GM18508 (cell line): ENCODE results near the gene ROBO1.

Source experiments
- ATAC-seq: cut with Tn5 transposase; IDR thresholded peaks from one replicate; pipeline ENCODE4 v1.9.1; 2021; ENCODE audit warnings: moderate number of reproducible peaks; ENCODE audit not compliant: insufficient read depth, unreplicated experiment

The ROBO1 gene

GRCh38 chr3:79672731-79673130 lies 95.1 kb downstream of the ROBO1 start:
- no peak for ATAC-seq

DNA sequence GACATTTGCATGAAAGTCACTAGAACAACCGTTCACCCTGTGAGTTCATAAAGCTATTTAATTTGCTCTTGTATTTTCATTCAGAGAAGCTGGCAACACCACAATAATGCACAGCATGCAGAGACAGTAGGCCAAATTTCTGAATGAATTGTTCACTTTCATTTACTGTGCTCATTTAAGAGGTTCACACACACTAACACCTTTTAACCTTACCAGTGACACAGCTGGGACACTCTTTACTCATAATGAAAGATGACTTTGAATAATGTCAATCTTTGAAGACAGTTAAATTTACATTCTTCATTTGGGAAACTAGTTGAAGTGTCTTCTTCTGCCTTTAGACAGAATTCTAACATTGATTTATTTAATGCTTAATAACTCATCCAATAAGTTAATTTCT lies 95.7 kb downstream of the ROBO1 start:
- ATAC-seq = no peak

DNA sequence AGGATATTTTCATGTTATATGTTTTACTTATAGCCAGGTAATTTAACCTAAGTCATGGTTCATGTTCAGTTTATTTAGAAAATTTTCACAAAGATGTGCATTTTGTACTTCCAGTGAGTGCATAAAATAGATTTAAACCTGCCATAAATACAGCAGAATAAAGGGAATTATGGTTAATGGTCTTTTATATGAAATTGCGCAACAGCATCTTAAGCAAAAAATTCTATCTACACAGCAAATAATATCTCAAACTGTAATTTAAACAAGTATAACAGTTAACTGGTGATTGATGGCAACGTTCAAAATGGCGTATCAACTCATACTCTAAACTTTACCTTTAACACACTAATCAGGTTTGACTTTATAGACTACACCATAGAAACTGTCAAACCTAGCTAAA lies 97.6 kb downstream of the ROBO1 start:
- ATAC-seq = no peak

DNA sequence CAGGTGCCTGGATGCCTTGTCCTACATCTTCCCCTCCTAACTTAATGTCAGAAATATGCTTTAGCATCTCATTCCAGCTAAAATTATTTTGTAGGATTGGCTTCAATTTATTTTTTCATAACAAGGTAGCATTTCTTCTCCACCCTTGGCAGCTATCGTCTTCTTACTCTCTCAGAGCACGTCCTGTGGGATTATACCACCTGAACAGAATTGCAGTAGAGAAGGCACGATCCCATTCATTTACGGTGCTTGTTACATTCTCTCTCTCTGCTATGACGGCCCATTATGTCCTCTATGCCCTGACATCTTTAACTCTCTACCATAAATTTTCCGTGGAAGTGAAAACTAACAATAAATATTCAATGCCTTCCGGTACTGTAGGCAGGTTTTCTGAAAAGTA lies 103.3 kb downstream of the ROBO1 start:
- no peak for ATAC-seq

DNA sequence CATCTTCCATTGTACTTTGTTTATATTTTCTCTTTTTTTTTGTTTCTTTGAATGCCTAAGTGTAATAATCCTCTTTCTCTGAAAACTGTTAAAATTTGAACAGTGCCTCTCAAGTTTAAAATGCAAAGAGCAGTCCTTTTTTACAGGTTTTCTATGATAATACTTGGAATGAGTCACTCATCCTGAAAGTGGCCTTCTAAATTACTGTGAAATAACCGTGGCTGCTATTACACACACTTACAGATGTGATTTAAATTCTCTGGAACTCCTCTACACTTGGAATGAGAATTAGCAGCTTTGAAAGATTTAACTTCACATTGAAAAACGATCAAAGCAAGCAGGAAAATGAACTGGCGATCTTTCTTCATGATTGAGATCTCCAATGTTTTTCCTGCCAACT lies 105.9 kb downstream of the ROBO1 start:
- no peak for ATAC-seq

- ATAC-seq = no peak
Measured at GRCh38 chr3:79657076-79657475, 110.7 kb downstream of the ROBO1 start.

- no peak for ATAC-seq
Measured at GRCh38 chr3:79654019-79654418, 113.8 kb downstream of the ROBO1 start.

DNA sequence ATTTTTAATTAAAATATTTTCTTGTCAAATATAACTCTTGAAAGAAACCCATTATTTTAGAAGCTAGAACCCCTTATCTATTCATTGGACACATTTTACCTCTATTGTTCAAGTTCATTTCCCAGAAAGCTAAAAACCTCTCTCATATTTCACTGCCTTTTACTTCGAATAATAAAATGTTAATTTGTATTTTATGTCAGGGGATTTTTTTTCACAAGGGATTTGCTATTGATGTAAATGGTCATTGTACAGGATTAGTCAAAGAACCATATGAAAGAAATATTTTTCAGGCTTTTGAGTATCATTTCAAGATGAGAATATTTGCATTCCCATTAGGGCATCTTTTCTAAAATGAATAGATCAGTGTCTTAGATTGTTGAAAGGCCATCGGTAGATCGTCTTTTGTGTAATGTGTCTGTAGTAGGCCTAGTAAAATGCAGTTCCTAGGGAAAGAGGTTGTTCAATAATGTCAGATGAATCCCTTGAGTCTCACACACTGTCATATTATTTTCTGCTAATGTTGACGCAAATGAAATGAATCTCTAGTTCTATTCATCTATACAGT lies 114.5 kb downstream of the ROBO1 start:
- no peak for ATAC-seq

GRCh38 chr3:79651536-79652065 lies 116.2 kb downstream of the ROBO1 start:
- ATAC-seq = no peak

DNA sequence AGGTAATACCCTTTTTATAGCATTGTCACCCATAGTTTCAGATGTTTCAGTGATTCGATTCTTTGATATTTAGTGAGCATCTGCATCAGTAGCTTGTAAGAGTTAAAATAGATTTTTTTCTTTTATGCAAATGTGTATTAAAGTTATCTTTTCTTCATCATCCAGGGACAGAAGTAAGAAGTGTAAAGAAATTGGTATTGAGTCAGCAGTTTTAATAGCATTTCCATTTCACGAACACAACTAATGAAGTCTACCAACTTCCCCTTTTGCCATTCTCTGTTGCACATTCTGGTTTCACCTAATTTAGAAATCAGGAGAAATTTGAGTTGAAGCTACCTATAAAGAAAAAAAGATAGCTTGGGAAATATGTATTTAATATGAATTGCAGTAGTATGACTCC lies 127.9 kb downstream of the ROBO1 start:
- ATAC-seq = no peak

DNA sequence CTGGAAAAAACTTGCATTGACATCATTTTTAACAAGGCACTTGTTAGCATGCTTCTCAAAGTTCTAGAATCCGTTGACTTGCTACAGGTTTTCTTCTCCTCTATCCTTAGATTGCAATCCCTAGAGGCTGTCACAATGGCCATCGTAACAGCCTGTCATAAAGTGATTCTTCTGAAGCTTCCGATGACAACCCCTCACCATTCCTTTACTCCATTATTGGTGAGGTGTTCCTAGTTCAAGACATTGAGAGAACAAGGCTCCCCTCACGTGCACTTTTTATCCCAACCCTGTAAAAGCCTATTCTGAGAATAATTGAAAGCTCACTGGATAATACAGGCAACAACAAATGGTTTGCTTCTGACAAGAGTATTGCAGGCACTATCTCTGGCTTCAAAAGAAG lies 131.4 kb downstream of the ROBO1 start:
- no peak for ATAC-seq

DNA sequence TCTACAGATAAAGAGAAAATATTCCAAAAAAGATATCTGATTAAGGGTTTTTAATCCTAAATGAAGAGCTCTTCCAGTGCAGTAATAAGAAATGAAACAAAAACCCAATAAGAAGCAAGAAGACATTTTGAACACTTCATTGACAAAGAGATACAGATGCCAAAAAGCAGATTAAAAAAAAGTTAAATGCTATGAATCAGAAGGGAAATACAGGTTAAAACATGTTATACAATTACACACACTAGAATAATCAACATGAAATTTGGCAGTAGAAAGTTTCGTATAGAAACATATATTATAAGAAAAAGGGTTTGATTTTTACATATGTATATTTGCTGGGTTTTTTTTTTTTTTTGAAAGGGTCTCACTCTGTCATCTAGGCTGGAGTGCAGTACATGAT lies 135.0 kb downstream of the ROBO1 start:
- ATAC-seq = no peak

GRCh38 chr3:79618883-79619282 lies 148.9 kb downstream of the ROBO1 start:
- ATAC-seq = no peak

DNA sequence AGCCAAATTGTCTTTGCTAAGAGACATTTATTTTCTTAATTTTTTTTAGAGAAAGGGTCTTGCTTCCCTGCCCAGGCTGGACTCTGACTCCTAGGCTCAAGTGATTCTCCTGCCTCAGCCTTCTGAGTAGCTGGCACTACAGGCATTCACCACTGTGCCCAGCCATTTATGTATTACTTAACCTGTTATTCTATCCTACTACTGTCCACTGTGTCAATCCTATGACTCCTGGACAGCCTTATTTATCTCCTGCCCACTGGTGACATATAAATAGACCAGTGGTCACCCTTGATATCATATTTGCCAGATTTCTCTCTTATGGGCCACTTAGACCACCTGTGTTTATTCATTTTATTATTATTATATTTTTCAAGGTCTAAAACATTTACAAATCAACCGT lies 161.4 kb downstream of the ROBO1 start:
- ATAC-seq = no peak

DNA sequence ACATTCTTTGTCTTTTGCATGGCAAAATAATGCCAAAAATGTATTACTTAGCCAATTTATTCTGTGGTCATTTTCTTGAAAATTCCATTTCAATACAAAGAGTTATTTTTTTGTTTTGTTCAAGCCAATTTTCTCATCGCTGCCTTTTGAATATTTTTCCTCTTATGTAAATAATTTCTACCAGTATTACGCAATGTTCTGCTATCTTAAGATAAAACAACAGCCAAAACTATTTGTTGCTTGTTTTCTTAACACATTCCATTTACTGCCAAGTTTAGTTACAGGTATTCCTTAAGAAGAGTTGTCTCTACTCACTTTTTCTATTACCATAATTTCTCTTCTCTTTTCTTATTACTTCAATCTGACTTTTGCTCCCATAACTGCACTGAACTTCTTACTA lies 163.1 kb downstream of the ROBO1 start:
- no peak for ATAC-seq

DNA sequence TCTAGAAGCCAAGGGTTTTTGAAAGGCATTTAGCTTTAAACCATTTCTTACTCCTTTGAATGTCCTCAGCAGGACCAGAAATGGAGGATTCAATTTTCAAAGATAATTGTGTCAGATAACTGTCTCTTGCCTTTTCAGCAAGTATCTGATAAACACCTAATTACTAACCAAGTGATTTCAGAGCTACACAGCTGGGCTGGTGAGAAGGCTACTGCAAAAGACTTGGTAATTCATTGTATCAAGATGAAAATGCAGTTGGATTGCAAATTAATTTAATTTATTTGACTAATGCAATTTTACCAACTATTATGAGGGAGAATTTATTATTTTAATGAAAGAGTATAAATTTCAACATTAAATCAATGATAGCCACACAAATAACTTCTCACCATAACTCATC lies 165.4 kb downstream of the ROBO1 start:
- ATAC-seq = no peak

DNA sequence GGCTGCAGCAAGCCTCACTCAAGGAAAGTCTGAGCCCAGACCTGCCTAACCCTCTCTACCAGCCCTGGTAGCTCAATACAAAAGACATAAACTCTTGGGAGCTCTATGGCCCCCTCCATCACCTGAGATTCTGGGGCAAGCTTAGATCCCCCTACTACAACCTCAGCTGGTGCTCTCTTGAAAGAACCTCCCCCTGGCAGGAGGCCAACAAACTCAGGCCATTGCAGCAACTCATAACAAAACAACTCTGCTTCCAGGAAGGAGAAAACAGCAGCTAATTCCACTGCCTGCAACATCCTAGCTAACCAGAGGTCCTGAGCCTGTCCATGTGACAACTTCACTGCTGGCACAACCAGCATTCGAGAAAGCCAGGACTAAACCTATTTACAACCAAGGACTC lies 169.2 kb downstream of the ROBO1 start:
- no peak for ATAC-seq

GRCh38 chr3:79597709-79598108 lies 170.1 kb downstream of the ROBO1 start:
- ATAC-seq = no peak

DNA sequence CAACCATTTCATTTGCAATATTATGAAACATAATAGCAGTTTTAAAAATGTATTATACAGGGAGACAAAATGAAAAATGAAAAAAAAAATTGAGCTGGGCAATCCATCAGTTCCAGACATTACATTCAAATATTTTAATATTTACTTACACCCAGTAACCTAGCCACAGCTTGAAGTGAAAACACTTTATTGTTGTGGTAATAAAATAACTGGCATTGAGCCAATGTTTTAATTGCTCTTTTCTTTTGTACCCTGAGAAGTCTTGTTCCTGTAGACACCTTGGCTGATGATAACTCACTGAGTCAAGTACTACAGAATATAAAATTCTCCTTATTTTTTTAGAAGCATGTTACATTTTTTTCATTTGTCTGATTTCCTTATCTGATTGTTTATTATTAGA lies 180.6 kb downstream of the ROBO1 start:
- no peak for ATAC-seq

DNA sequence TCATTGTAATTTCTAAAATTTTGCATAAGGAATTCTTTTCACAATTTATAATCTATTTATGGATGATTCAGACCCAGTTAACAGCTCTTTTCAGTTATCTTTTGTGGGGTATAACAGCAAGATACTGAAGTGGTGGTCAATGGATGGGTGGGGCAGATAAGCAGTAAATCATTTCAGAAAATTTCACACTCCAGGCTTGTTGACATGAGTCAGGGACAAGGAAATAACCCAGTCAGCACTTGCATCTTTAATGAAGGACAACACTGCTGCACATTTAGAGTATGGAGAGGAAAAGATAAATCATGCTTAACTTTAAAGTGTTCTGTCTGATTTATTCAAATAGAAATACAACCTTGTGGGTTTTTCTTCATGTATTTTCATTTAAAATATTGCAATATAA lies 181.6 kb downstream of the ROBO1 start:
- no peak for ATAC-seq

DNA sequence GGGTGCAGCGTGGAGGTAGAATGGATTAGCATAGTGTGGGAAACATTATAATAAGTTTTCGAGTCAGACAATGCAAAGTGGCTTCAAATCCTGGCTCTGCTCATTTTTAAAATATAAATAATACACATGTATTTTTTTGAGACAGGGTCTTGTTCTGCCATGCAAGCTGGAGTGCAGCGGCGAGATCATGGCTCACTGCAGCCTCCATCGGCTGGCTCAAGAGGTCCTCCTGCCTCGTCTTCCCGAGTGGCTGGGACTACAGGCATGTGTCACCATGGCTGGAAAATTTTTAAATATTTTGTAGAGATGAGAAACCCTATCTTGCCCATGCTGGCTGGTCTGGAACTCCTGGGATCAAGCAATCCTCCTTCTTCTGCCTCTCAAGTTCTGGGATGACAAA lies 194.9 kb downstream of the ROBO1 start:
- ATAC-seq = no peak

DNA sequence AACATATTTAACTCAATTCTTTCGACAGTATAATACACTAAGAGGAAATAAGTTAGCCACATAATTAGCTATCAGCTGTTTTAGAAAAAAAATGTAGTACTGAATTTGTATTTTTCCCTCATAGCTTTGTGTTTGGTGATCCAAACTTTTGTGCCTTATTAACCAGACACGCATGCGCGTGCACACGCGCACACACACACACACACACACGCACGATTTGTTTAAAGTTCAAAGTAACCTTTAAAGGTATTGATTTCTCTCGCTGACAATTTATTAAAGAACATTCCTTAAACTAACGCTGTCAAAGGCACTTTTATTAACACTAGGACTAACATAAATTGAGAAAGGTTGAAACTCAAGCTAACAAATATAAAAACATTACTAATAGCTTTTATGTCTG lies 198.9 kb downstream of the ROBO1 start:
- ATAC-seq = no peak

DNA sequence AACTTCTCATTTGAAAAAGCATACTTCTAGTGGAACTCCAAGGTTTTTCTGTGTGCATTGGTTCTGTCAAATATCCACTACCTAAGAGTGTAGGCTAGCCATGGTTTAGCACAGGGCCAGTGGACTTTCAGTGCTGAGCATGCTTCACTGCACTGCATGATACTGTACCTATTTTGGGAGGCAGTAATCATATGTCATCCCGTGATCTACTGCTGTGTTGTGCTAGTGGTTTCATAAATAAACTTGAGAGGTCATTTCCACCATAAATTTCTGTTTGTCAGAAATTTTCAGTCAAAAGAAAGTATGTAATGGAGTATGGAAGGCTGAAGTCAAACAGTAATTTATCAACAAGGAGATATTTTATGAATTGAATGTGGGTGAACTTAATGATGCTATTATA lies 203.6 kb downstream of the ROBO1 start:
- no peak for ATAC-seq
